GM18517 (cell line): ENCODE measurements around the gene MAP3K12.

Source experiments
- ATAC-seq: cut with Tn5 transposase; IDR thresholded peaks from one replicate; pipeline ENCODE4 v1.9.1; 2021; ENCODE audit warnings: mild to moderate bottlenecking, moderate library complexity; ENCODE audit not compliant: unreplicated experiment

The MAP3K12 gene

GRCh38 chr12:53474819-53475218 lies 24.4 kb downstream of the MAP3K12 start:
- no peak for ATAC-seq

GRCh38 chr12:53474077-53474476 lies 25.2 kb downstream of the MAP3K12 start:
- ATAC-seq: no peak

DNA sequence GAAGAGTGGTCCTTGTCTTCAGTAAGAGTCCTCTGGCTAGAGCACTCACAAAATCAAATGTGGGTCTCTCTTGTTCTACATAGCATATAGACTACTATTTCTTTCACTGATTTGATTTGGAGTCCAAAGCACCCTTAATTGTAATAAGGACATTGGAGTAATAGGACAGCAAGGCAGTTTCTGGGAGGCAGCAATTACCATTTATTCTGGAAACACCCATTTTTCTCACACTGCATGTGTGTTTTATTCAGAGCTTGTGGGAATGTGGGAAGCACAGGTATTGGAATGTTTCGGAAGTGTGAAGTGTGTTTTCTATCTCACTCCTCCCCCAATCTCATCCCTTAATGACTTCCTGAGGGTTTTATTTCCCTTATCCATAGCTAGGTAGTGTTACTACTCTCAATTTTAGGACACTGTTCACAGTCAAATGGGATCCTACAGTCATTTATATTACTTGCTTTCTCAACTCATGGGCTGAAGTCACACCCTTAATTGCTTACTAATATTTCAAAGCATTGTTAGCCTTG lies 27.1 kb downstream of the MAP3K12 start:
- ATAC-seq: no peak

DNA sequence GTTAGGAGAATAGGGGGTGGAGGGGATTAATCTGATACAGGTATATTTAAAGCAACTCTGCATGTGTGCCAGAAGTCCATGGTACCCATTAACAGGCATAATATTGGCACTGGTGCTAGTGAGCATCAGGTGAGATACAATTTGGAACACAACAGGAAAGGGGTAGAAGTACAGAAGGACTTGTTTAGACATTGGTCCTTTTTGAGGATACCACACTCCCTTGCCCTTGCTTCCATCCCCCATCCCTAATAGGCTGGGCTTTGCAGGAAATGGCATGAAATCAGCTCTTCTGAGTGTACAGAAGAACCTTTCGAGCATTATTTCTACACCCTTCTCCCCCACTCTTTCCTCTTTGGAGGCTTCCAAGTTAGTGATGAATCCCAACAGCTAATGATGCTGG lies 31.0 kb downstream of the MAP3K12 start:
- no peak for ATAC-seq

- ATAC-seq: no peak
These were observed 31.4 kb downstream of the MAP3K12 start for GRCh38 chr12:53467880-53468279.

GRCh38 chr12:53467082-53467481 lies 32.2 kb downstream of the MAP3K12 start:
- ATAC-seq: no peak

- ATAC-seq: no peak
These were observed 32.6 kb downstream of the MAP3K12 start for GRCh38 chr12:53466640-53467039.

DNA sequence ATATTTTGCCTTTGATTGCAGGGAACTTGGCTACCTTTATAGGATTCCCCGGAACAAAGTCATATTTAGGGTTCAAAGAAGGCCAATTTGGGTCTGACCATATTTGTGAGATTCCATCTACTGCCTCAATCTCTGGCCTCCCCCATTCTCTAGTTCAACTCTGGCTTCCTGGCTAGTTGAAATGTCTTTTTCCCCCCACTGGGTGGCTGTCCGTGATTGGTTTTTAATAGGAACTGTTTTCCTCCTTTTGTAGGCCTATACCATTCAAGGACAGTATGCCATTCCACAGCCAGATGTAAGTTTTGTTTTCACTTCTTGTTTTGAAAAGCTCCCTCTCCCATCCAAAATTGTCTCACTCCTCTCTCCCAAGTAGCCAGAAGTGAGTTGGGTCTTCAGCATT lies 33.6 kb downstream of the MAP3K12 start:
- no peak for ATAC-seq

- ATAC-seq: no peak
These were observed 34.4 kb downstream of the MAP3K12 start for GRCh38 chr12:53464685-53465418.

- no peak for ATAC-seq
These were observed 35.3 kb downstream of the MAP3K12 start for GRCh38 chr12:53463802-53464560.

DNA sequence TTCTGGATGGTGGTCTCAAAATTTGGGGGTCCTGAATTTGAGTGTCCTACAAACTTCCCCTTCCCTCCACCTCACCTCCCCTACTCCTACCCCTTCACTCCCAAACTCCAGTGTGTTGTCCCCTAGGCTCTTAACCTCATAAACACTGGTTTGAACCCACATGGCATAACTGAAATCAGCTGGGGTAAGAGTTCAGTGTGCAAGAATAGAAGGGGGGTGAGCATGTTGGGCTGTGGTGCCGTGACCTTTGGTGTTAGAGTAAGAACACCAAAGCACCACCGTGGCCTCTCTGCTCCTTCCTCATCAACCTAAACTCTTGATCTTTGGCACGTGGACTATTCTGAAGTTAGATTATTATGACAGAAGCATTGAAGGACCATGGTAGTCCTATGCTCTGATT lies 36.3 kb downstream of the MAP3K12 start:
- ATAC-seq: no peak

DNA sequence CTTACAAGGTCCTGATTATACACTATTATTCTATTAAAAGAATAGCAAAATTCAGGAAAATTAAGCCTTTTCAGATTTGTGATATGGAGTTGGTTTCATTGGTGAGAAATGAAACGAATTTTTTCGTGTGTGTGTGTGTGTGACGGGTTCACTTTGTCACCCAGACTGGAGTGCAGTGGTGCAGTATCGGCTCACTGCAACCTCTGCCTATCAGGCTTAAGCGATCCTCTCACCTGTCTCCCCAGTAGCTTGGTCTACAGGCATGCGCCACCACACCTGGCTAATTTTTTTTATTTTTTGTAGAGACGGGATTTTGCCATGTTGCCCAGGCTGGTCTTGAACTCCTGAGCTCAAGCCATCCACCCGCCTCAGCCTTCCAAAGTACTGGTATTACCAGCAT lies 37.7 kb downstream of the MAP3K12 start:
- ATAC-seq: no peak

- ATAC-seq: no peak
These were observed 38.2 kb downstream of the MAP3K12 start for GRCh38 chr12:53461059-53461458.

GRCh38 chr12:53459097-53459496 lies 40.2 kb downstream of the MAP3K12 start:
- ATAC-seq: no peak

DNA sequence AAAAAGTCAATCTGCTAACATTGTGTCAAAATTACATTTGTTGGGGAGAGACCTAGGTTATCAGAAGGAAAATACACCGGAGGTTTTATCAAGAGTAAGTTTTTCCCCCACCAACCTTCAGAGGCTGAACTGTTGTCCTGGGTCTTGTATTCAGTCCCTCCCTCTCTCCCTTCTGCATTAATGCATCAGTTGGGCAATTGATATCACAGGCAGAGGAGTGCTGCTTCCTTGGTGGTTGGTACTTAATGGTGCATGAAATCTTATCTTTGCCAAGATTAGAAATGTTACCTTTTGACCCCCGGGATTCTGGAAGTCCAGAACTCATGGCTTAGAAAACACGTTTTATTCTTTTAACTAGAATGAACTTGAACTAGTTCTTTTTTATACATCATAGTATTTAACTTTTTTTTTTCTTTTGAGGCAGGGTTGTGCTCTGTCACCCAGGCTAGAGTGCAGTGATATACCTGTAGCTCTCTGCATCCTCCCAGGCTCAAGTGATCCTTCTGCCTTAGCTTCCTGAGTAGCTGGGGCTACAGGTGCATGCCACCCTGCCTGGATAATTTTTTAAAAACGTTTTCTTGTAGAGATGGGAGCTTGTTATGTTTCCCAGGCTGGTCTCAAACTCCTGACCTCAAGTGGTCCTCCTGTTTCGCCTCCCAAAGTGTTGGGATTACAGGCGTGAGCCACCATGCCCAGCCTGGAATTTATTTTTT lies 42.4 kb downstream of the MAP3K12 start:
- no peak for ATAC-seq

- ATAC-seq: no peak
These were observed 44.6 kb downstream of the MAP3K12 start for GRCh38 chr12:53454707-53455106.

GRCh38 chr12:53453953-53454640 lies 45.2 kb downstream of the MAP3K12 start:
- ATAC-seq: no peak

DNA sequence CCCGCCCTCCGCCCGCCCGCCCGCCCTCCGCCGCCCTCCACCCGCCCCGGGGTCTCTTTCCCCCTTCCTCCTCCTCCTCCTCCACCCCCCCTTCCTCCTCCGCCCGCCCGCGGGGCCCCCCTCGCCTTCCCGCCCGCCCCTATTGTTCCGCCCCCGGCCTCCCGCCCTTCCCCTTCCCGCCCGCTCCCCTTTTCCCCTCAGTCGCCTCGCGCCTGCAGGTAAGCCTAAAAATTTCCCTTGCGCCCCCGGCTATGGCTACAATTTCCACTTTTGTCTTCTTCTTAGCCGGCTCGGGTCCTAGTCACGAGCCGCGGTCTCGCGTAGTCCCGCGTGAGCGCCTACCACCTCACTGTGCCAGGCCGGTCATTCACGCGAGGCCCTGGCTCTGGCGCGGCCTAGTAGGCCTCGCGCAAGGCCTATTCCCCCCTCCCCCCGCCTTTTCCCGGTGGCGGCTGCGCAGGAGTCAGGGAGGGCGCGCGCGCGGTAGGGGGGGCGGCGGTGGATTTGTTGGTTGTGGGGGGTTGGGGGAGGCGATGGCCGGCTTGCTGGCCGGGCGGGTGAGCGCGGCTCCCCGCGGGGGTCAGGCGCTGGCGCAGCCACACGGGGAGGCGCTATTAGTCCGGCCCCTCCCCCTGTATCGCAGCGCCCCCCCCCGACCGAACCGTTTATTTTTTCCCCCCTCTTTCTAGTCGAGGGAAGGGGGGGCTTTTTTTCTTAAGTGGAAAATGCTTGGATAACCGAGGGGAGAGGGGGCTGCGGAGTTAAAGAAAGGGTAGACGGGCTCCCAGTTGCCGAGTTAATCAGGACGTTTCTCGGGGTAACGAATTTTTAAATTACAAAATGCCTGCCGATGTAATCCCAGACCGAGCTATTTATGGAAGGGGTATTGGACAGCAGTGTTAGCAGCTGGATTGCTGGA lies 46.8 kb downstream of the MAP3K12 start:
- no peak for ATAC-seq

DNA sequence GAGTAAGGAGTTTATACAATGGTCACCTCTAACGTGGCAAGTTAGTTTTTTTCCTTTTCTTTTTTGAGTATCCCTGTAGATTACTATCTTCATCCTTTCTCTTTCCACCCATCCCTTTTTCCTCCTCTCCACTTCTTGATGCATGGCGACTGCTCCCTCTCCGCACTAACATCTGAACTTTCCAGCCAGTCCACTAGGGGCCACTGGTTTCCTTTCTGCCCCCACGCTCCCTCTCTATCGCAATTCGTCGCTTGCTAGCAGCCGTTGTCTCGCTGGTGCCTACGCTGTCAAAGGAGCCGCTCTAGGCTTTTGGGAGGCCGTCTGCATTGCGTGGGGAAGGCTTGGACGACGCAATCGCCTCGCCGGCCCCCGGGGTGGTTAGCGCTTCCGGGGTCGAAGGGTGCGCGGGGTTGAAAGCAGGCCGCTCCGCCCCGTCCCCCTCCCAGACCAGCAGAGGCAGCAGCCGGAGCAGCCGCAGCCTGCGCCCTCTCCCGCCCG lies 47.5 kb downstream of the MAP3K12 start, which contains the start of gene PCBP2:
PCBP2 (plus strand) TSS at position 442 of the 498 bp plus-strand sequence. CDS start 2,699 bp downstream, outside the sequence.
- ATAC-seq: peak; percentile 96

- no peak for ATAC-seq
These were observed 48.3 kb downstream of the MAP3K12 start for GRCh38 chr12:53450936-53451335.
